PC-9 (cell line): ENCODE data around the gene ADRA2B.

Experiments
- CTCF ChIP-seq: fragments of 200-600 bp; sonication (generic); conservative IDR thresholded peaks from 2 replicates; pipeline ENCODE4 v1.6.1; 2017; ENCODE audit warnings: mixed run types, antibody characterized with exemption, mild to moderate bottlenecking, moderate library complexity
- EZH2 ChIP-seq: fragments of 200-600 bp; sonication (generic); IDR thresholded peaks from 2 replicates; pipeline ENCODE4 v1.8.0; 2017; ENCODE audit warnings: antibody characterized with exemption, low read depth

GRCh38 chr2:96154506-96155380, 38.4 kb upstream of the ADRA2B start:
- no peak for TF ChIP-seq CTCF
- no peak for TF ChIP-seq EZH2
